Smooth muscle cell (in vitro differentiated cells): Measurements from ENCODE around the gene PCYT1A. TPM values are rescaled to one million over a fixed set of nuclear protein-coding genes. Genes with fewer than 3 reads are reported as not detected.

Source experiments
- DNase-seq: peaks from one replicate; lab custom pipeline; 2025; ENCODE audit not compliant: unreplicated experiment; lab: John Stamatoyannopoulos, UW
- H2AFZ ChIP-seq: fragments of 200-600 bp; sonication (generic); 2 replicates; pipeline ENCODE4 v1.6.0; 2016; ENCODE audit warnings: antibody characterized with exemption, low read depth, mild to moderate bottlenecking
- H3F3A ChIP-seq: fragments of 200-600 bp; sonication (generic); 2 replicates; pipeline ENCODE4 v1.6.0; 2017; ENCODE audit warnings: antibody characterized with exemption, low read depth
- H3K27ac ChIP-seq: fragments of 200-600 bp; sonication (generic); 2 replicates; pipeline ENCODE4 v1.5.1; 2016; ENCODE audit warnings: low read depth, mild to moderate bottlenecking
- H3K27me3 ChIP-seq: fragments of 200-600 bp; sonication (generic); 2 replicates; pipeline ENCODE4 v1.6.1; 2016; ENCODE audit warnings: low read depth, mild to moderate bottlenecking
- H3K36me3 ChIP-seq: fragments of 200-600 bp; sonication (generic); 2 replicates; pipeline ENCODE4 v1.5.1; 2016; ENCODE audit warnings: low read depth
- H3K4me1 ChIP-seq: fragments of 200-600 bp; sonication (generic); 2 replicates; pipeline ENCODE4 v1.5.1; 2016; ENCODE audit warnings: low read depth
- H3K4me2 ChIP-seq: fragments of 200-600 bp; sonication (generic); 2 replicates; pipeline ENCODE4 v1.6.0; 2016; ENCODE audit warnings: mild to moderate bottlenecking
- H3K4me3 ChIP-seq: fragments of 200-600 bp; sonication (generic); 2 replicates; pipeline ENCODE4 v1.5.1; 2016; ENCODE audit warnings: mild to moderate bottlenecking
- H3K79me2 ChIP-seq: fragments of 200-600 bp; sonication (generic); 2 replicates; pipeline ENCODE4 v1.6.0; 2016; ENCODE audit warnings: low read depth, mild to moderate bottlenecking
- H3K9ac ChIP-seq: fragments of 200-600 bp; sonication (generic); 2 replicates; pipeline ENCODE4 v1.6.0; 2016; ENCODE audit warnings: low read depth
- H3K9me3 ChIP-seq: fragments of 200-600 bp; sonication (generic); replicated peaks from 2 replicates; pipeline ENCODE4 v1.5.1; 2016; ENCODE audit warnings: low read depth
- H4K20me1 ChIP-seq: fragments of 200-600 bp; sonication (generic); 2 replicates; pipeline ENCODE4 v1.6.0; 2016; ENCODE audit warnings: low read depth
- WGBS: methylation state at CpG from one replicate; pipeline ENCODE4 v1.1.7; 2016; ENCODE audit warnings: low lambda C conversion rate; 5-methylcytosine and 5-hydroxymethylcytosine counted together
- polyA plus RNA-seq: library from polyadenylated mRNA; unstranded; fragments of >200 nt; fragmentation: Nextera tagmentation; extraction: Ambion mirVana; gene quantifications from 2 replicates; pipeline ENCODE4 v1.2.1, GENCODE V29; 2016
- total RNA-seq: library from RNA; depleted of rRNA; stranded (reverse); fragments of >200 nt; gene quantifications from 2 replicates; pipeline ENCODE4 v1.2.3, GENCODE V29; 2014
- TF ChIP-seq, protein P1 (sequence below): fragments of 200-600 bp; sonication (generic); IDR thresholded peaks from 2 replicates; pipeline ENCODE4 v1.5.1; 2017; ENCODE audit warnings: borderline replicate concordance, mild to moderate bottlenecking, antibody characterized with exemption; ENCODE audit not compliant: insufficient read depth, poor library complexity, severe bottlenecking

PCYT1A gene
- total and polyA plus RNA-seq, 2 experiments from 2014 or later, result 19.7 to 68.3 TPM

DNA sequence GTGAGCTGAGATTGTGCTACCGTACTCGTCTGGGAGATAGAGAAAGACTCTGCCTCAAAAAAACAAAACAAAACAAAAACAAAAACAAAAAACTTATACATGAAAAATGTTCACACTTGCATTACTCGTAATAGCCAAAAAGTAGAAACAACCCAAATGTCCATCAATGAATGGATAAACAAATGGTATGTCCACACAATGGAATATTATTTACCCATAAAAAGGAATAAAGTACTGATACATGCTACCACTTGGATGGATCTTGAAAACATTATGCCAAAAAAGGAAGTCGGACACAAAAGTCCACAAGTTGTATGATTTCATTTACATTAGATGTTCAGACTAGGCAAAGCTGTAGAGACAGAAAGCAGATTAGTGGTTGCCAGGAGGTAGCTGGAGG lies 26.7 kb downstream of the PCYT1A start:
- Histone ChIP-seq H3K27ac (no peak overlapping the region), H3F3A (peaks cover 2% of the 10 kb centered on the region), H3K4me2 (no peak overlapping the region), H3K4me3 (no peak overlapping the region), H4K20me1 (peaks cover 42% of the 10 kb centered on the region), H3K27me3 (no peaks in the 10 kb centered on the region), H3K36me3 (peaks cover 4% of the 10 kb centered on the region), H3K9me3 (no peaks in the 10 kb centered on the region), H3K79me2 (peaks cover 50% of the 10 kb centered on the region), H2AFZ (no peak overlapping the region), H3K4me1 (no peaks in the 10 kb centered on the region), H3K9ac (no peak overlapping the region)
- no peak for DNase-seq
- WGBS, result 96% methylated on average over 4 of the region's 4 CpGs
- TF ChIP-seq, protein P1, sequence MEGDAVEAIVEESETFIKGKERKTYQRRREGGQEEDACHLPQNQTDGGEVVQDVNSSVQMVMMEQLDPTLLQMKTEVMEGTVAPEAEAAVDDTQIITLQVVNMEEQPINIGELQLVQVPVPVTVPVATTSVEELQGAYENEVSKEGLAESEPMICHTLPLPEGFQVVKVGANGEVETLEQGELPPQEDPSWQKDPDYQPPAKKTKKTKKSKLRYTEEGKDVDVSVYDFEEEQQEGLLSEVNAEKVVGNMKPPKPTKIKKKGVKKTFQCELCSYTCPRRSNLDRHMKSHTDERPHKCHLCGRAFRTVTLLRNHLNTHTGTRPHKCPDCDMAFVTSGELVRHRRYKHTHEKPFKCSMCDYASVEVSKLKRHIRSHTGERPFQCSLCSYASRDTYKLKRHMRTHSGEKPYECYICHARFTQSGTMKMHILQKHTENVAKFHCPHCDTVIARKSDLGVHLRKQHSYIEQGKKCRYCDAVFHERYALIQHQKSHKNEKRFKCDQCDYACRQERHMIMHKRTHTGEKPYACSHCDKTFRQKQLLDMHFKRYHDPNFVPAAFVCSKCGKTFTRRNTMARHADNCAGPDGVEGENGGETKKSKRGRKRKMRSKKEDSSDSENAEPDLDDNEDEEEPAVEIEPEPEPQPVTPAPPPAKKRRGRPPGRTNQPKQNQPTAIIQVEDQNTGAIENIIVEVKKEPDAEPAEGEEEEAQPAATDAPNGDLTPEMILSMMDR, result no peak

DNA sequence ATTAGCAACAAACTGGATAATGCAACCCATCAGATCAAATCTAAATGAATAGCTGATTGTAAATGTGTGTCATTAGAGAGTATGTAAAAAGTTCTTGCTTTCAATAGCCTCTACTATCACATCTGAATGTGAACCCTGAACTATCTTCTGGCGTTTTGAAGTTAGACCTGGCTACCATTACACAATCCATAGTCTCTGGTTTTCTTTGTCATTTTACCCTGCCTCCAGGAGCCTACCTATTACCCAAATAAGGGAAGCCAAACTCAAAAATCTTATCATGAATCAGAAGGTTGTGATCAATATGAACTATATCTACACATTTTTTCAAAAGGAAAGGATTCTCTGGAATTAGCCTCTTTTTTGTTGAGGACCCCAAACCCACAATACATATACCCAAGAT lies 31.8 kb downstream of the PCYT1A start:
- Histone ChIP-seq H3K79me2 (peaks cover 31% of the 10 kb centered on the region), H3K27me3 (no peaks in the 10 kb centered on the region), H3K4me2 (no peak overlapping the region), H2AFZ (no peak overlapping the region), H3F3A (peaks cover 2% of the 10 kb centered on the region), H3K27ac (no peak overlapping the region), H4K20me1 (peaks cover 34% of the 10 kb centered on the region), H3K4me1 (no peaks in the 10 kb centered on the region), H3K4me3 (no peak overlapping the region), H3K36me3 (peaks cover 1% of the 10 kb centered on the region), H3K9ac (no peak overlapping the region), H3K9me3 (no peaks in the 10 kb centered on the region)
- TF ChIP-seq, protein P1, result no peak
- 94% methylated on average over 1 of the region's 1 CpG for WGBS
- DNase-seq, result no peak

DNA sequence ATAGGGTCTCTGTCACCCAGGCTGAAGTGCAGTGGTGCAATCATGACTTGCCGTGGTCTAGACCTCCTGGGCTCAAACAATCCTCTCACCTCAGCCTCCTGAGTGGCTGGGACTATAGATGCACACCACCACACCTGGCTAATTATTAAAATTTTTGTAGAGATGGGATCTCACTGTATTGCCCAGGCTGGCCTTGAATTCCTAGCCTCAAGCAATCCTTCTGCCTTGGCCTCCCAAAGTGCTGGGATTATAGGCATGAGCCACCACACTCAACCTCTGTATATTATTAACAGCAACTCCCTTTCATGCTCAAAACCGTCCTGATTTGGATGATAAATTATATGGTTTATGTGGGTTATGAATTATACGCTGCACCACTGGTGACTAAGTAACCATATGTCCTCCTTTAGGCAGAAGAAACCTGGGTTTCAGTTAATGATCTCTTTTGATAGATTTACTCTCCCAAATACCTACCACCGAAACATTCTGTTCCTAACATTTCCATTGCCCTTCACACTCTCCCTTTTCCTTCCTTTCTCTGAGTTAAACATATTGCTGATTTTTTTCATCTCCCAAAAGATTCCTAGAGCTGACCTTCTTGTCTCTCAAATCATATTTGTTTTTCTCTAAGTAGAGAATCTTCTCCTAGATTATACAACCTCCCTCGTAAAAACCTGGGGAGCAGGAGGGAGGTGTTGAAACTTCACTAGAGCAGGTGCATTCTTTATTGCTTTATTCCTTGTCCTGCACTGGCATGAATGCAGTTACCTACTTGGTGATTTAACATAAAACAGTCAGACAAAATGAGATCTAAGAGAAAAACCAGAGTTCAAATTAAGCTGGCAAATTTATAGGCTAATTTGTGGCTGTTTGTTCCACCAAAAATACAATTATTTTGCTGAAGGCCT lies 32.9 kb downstream of the PCYT1A start:
- no peak for DNase-seq

More for the DNA sequence above, 32.9 kb downstream of the PCYT1A start:
- Histone ChIP-seq H3K4me3 (no peak overlapping the region), H2AFZ (no peak overlapping the region), H3K4me2 (no peak overlapping the region), H3K9me3 (no peaks in the 10 kb centered on the region), H3F3A (peaks cover 2% of the 10 kb centered on the region), H3K27me3 (no peaks in the 10 kb centered on the region), H4K20me1 (peaks cover 30% of the 10 kb centered on the region), H3K36me3 (no peaks in the 10 kb centered on the region), H3K27ac (no peak overlapping the region), H3K79me2 (peaks cover 20% of the 10 kb centered on the region), H3K9ac (no peak overlapping the region), H3K4me1 (no peaks in the 10 kb centered on the region)
- WGBS, result 85% methylated on average over 5 of the region's 5 CpGs
- TF ChIP-seq, protein P1, result no peak
